HepG2 (cell line): Measurements from ENCODE around the gene MED25. TPM values are rescaled to one million over a fixed set of nuclear protein-coding genes. Genes with fewer than 3 reads are reported as not detected.
A peak's percentile ranks its signal among the peaks of the same experiment; 100 is the strongest.

Experiments
- ATAC-seq: fragments of 200-7000 bp; cut with Tn5 transposase; 3 replicates; pipeline ENCODE4 v1.9.1; 2020; ENCODE audit warnings: mild to moderate bottlenecking, moderate library complexity
- BruUV-seq: library from RNA; stranded (reverse); fragments of 400-500 nt; replicated peaks from 2 replicates; lab custom pipeline; 2021; lab: Mats Ljungman, UMichigan
- CTCF ChIA-PET: fragments of 300-600 bp; formaldehyde crosslinking; extraction: SDS; loops from one replicate; lab custom pipeline; 2021; ENCODE audit warnings: low total read pairs, inconsistent platforms, low intra/inter-chr PET ratio; lab: Yijun Ruan, JAX
- POLR2A ChIA-PET: fragments of 350-600 bp; sonication (Branson Sonifier 250); formaldehyde crosslinking; loops from one replicate; lab custom pipeline; 2020; ENCODE audit warnings: antibody characterized with exemption, inconsistent platforms; lab: Yijun Ruan, JAX
- DNase-seq: peaks from one replicate; pipeline ENCODE4 v3.0.0-alpha.2; 2015; ENCODE audit warnings: low spot score
- FAIRE-seq: peaks from 3 replicates; lab custom pipeline; 2011; peaks lifted over from hg19 to GRCh38; lab: Jason Lieb, UNC
- H2AFZ ChIP-seq: one replicate; pipeline ENCODE4 v1.6.1; 2011; ENCODE audit warnings: low read length, inconsistent platforms
- H3K27ac ChIP-seq: fragments of 300-600 bp; 3 replicates; pipeline ENCODE4 v1.8.0; 2011; ENCODE audit warnings: mixed run types, mild to moderate bottlenecking, mixed read lengths, low read length, inconsistent platforms; ENCODE audit not compliant: insufficient read depth; ENCODE audit errors: extremely low read length
- H3K27me3 ChIP-seq, 2 experiments: fragments of 200-600 bp in 1 of 2; 2 replicates in 1 of 2; 3 replicates in 1 of 2; pipeline versions ENCODE4 v1.6.0 to v1.8.0; 2011; ENCODE audit warnings: low read length in 2 of 2, mild to moderate bottlenecking in 2 of 2, moderate library complexity in 2 of 2, inconsistent platforms in 1 of 2; ENCODE audit not compliant: insufficient read depth in 2 of 2, control insufficient read depth in 1 of 2
- H3K36me3 ChIP-seq, 2 experiments: fragments of 200-600 bp in 1 of 2; replicated peaks in 1 of 2; 2 replicates in 1 of 2; 3 replicates in 1 of 2; pipeline versions ENCODE4 v1.5.1 to v1.8.0; 2011; ENCODE audit warnings: low read length in 2 of 2, inconsistent platforms in 1 of 2; ENCODE audit not compliant: insufficient read depth in 2 of 2, control insufficient read depth in 1 of 2
- H3K4me1 ChIP-seq: 2 replicates; pipeline ENCODE4 v1.5.1; 2012; ENCODE audit warnings: low read length, inconsistent platforms; ENCODE audit not compliant: insufficient read depth
- H3K4me2 ChIP-seq: 2 replicates; pipeline ENCODE4 v1.6.0; 2011; ENCODE audit warnings: low read depth, low read length, inconsistent platforms
- H3K4me3 ChIP-seq, 3 experiments: fragments of 200-600 bp in 1 of 3; sonication (generic), shearing (Covaris generic) in 1 of 3; replicated peaks in 1 of 3; 2 replicates each; pipeline ENCODE4 v1.5.1; 2011 to 2016; ENCODE audit warnings: low read length in 3 of 3, inconsistent platforms in 2 of 3, low read depth in 2 of 3, mild to moderate bottlenecking in 2 of 3, control low read depth in 1 of 3, mixed read lengths in 1 of 3; ENCODE audit not compliant: insufficient read depth in 1 of 3
- H3K79me2 ChIP-seq: one replicate; pipeline ENCODE4 v1.6.1; 2011; ENCODE audit warnings: low read length, inconsistent platforms; ENCODE audit not compliant: insufficient read depth
- H3K9ac ChIP-seq: 2 replicates; pipeline ENCODE4 v1.6.0; 2011; ENCODE audit warnings: mild to moderate bottlenecking, low read depth, low read length, inconsistent platforms; ENCODE audit not compliant: insufficient read depth
- H3K9me3 ChIP-seq: 2 replicates; pipeline ENCODE4 v1.5.1; 2012; ENCODE audit warnings: mild to moderate bottlenecking, low read length
- H4K20me1 ChIP-seq: 2 replicates; pipeline ENCODE4 v1.6.0; 2011; ENCODE audit warnings: inconsistent platforms, mild to moderate bottlenecking, low read length, moderate library complexity; ENCODE audit not compliant: insufficient read depth
- AGO2 ChIP-seq: fragments of 200-400 bp; formaldehyde crosslinking; optimal IDR thresholded peaks from 2 replicates; pipeline ENCODE3; 2017; ENCODE audit warnings: mild to moderate bottlenecking, low read depth, low read length, moderate library complexity
- CENPX ChIP-seq: sonication (generic); formaldehyde crosslinking; IDR thresholded peaks from 2 replicates; pipeline ENCODE4 v1.9.0; 2021; ENCODE audit warnings: mild to moderate bottlenecking, missing genetic modification reagents, moderate library complexity
- ERF ChIP-seq: IDR thresholded peaks from 2 replicates; pipeline ENCODE4 v1.6.1; 2018; ENCODE audit warnings: missing biosample characterization, missing genetic modification reagents
- KAT2B ChIP-seq: fragments of 150-350 bp; IDR thresholded peaks from 2 replicates; pipeline ENCODE4 v1.6.1; 2014; ENCODE audit warnings: low read depth, low read length, borderline replicate concordance
- KLF11 ChIP-seq: IDR thresholded peaks from 2 replicates; pipeline ENCODE4 v1.6.1; 2016; ENCODE audit warnings: missing compliant biosample characterization
- PHF5A ChIP-seq: IDR thresholded peaks from one replicate; pipeline ENCODE4 v1.6.1; 2018; ENCODE audit warnings: low read depth, missing genetic modification reagents; ENCODE audit not compliant: unreplicated experiment
- RAD51 ChIP-seq: fragments of 450-650 bp; IDR thresholded peaks from 2 replicates; pipeline ENCODE4 v1.6.1; 2016; ENCODE audit warnings: borderline replicate concordance
- REL ChIP-seq: sonication (generic); formaldehyde crosslinking; conservative IDR thresholded peaks from 2 replicates; pipeline ENCODE4 v1.8.0; 2022; ENCODE audit warnings: mild to moderate bottlenecking, missing genetic modification reagents, moderate library complexity
- SATB2 ChIP-seq: sonication (generic); formaldehyde crosslinking; IDR thresholded peaks from 2 replicates; pipeline ENCODE4 v1.5.0; 2020; ENCODE audit warnings: missing genetic modification reagents
- SMC3 ChIP-seq: IDR thresholded peaks from 2 replicates; pipeline ENCODE4 v1.6.1; 2011; ENCODE audit warnings: low read length, improper control_type of control experiment
- SYNCRIP ChIP-seq: fragments of 200-400 bp; formaldehyde crosslinking; IDR thresholded peaks from 2 replicates; pipeline ENCODE4 v1.6.1; 2018; ENCODE audit warnings: mild to moderate bottlenecking, low read depth, low read length; ENCODE audit not compliant: insufficient read depth
- ZNF20 ChIP-seq: sonication (generic); formaldehyde crosslinking; IDR thresholded peaks from 2 replicates; pipeline ENCODE4 v1.4.0; 2020; ENCODE audit warnings: mild to moderate bottlenecking, moderate library complexity, missing genetic modification reagents
- ZNF335 ChIP-seq: sonication (generic); formaldehyde crosslinking; IDR thresholded peaks from 2 replicates; pipeline ENCODE4 v1.4.0; 2020; ENCODE audit warnings: missing genetic modification reagents
- ZNF432 ChIP-seq: sonication (generic); formaldehyde crosslinking; IDR thresholded peaks from 2 replicates; pipeline ENCODE4 v1.5.0; 2020; ENCODE audit warnings: missing genetic modification reagents, mild to moderate bottlenecking, borderline replicate concordance
- ZNF780A ChIP-seq: sonication (generic); formaldehyde crosslinking; IDR thresholded peaks from 2 replicates; pipeline ENCODE4 v1.8.0; 2022; ENCODE audit warnings: mild to moderate bottlenecking, missing genetic modification reagents, moderate library complexity
- ZNF839 ChIP-seq: sonication (generic); formaldehyde crosslinking; IDR thresholded peaks from 2 replicates; pipeline ENCODE4 v1.4.0; 2020; ENCODE audit warnings: missing genetic modification reagents, mild to moderate bottlenecking, borderline replicate concordance
- ZSCAN25 ChIP-seq: sonication (generic); formaldehyde crosslinking; IDR thresholded peaks from 2 replicates; pipeline ENCODE4 v1.8.0; 2022; ENCODE audit warnings: mild to moderate bottlenecking, missing genetic modification reagents
- WGBS: methylation state at CpG from one replicate; pipeline ENCODE4 v1.1.6; 2017; ENCODE audit warnings: low lambda C conversion rate; 5-methylcytosine and 5-hydroxymethylcytosine counted together
- in situ Hi-C: cut with HindIII; loops from 2 replicates; pipeline ENCODE4 v1.10.0; 2017; ENCODE audit warnings: low pct_unique_long_range_greater_than_20kb; ENCODE audit not compliant: extremely low pct_ligation_motif_present
- intact Hi-C: fragments of 100-400 bp; cut with micrococcal nuclease; formaldehyde crosslinking; loops from one replicate; pipeline ENCODE4 v1.10.0; 2022; ENCODE audit not compliant: unreplicated experiment
- polyA plus RNA-seq, 8 experiments: library from polyadenylated mRNA; depleted of rRNA in 3 of 8; stranded (reverse) in 7 of 8; unstranded in 1 of 8; fragments of >200 nt; fragmentation: Illumina TruSeq in 4 of 8; extraction: Trizol in 4 of 8; gene quantifications; 2 replicates each; pipeline versions ENCODE4 v1.2.1 to v1.2.3, GENCODE V29; 2011 to 2016; ENCODE audit warnings: low read depth in 4 of 8, missing spikeins in 1 of 8, mixed read lengths in 1 of 8; ENCODE audit not compliant: insufficient read depth in 1 of 8
- total RNA-seq, 5 experiments: library from RNA; depleted of rRNA; stranded (reverse); fragments of >200 nt; fragmentation: Illumina TruSeq; extraction: Trizol; gene quantifications; 2 replicates each; pipeline ENCODE4 v1.2.3, GENCODE V29; 2016; ENCODE audit warnings: low read depth in 1 of 5
- TF ChIP-seq, protein P1 (sequence below): IDR thresholded peaks from 2 replicates; pipeline ENCODE4 v1.6.1; 2016; ENCODE audit warnings: missing biosample characterization, missing genetic modification reagents, low read depth
- TF ChIP-seq, protein P2 (sequence below): sonication (generic); formaldehyde crosslinking; conservative IDR thresholded peaks from 2 replicates; pipeline ENCODE4 v1.8.1; 2023; ENCODE audit warnings: missing genetic modification reagents
- TF ChIP-seq, protein P3 (sequence below): sonication (generic); formaldehyde crosslinking; IDR thresholded peaks from 2 replicates; pipeline ENCODE4 v1.4.0; 2020; ENCODE audit warnings: mild to moderate bottlenecking, missing genetic modification reagents

MED25 gene
- total and polyA plus RNA-seq, 2 of the 13 experiments (the other 11 are each of a cell fraction or from before 2014, with no cell fraction given) = 11.1 to 15.1 TPM

DNA sequence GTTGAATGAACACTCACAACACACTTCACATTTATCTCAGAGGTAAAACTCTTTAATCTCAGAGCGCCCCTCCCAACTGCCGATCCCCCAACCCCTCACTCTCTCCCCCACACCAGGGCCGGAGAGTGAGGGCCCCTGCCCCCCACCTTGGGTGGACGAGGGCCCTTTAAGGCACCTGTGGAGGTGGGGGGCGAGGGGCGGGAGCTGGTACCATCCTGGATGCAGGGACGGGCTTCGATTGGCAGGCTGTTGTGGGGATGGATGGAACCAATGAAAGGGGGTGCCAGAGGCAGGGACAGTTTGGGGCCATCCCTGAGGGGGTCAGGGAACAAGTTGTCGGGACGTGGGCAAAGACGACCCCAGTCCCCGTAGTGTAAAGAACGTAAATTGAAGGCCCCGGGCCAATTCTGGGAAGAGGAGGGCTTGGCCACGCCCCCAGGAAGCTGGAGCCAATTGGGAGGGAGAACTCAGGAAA, 51.0 kb downstream of the MED25 start (continued):
- TF ChIP-seq REL (0 out of 2 replicates have a peak, but pooled peaks have one; percentile 52), SMC3 (no peak), AGO2 (peak; percentile 69), ERF (CRISPR knock-in tag) (0 out of 2 replicates have a peak, but pooled peaks have one; percentile 8)
- TF ChIP-seq, protein P1, sequence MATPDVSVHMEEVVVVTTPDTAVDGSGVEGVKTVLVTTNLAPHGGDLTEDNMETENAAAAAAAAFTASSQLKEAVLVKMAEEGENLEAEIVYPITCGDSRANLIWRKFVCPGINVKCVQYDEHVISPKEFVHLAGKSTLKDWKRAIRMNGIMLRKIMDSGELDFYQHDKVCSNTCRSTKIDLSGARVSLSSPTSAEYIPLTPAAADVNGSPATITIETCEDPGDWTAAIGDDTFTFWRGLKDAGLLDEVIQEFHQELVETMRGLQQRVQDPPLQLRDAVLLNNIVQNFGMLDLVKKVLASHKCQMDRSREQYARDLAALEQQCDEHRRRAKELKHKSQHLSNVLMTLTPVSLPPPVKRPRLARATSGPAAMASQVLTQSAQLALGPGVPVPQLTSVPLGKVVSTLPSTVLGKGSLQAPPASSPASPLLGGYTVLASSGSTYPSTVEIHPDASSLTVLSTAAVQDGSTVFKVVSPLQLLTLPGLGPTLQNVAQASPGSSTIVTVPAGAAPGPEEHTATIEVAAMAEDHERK = peak; percentile 8; the same call in 1 of the 2 replicates
- TF ChIP-seq, protein P2, sequence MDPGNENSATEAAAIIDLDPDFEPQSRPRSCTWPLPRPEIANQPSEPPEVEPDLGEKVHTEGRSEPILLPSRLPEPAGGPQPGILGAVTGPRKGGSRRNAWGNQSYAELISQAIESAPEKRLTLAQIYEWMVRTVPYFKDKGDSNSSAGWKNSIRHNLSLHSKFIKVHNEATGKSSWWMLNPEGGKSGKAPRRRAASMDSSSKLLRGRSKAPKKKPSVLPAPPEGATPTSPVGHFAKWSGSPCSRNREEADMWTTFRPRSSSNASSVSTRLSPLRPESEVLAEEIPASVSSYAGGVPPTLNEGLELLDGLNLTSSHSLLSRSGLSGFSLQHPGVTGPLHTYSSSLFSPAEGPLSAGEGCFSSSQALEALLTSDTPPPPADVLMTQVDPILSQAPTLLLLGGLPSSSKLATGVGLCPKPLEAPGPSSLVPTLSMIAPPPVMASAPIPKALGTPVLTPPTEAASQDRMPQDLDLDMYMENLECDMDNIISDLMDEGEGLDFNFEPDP (CRISPR knock-in tag) = no peak
- TF ChIP-seq, all 625 proteins: peak for 20

DNA sequence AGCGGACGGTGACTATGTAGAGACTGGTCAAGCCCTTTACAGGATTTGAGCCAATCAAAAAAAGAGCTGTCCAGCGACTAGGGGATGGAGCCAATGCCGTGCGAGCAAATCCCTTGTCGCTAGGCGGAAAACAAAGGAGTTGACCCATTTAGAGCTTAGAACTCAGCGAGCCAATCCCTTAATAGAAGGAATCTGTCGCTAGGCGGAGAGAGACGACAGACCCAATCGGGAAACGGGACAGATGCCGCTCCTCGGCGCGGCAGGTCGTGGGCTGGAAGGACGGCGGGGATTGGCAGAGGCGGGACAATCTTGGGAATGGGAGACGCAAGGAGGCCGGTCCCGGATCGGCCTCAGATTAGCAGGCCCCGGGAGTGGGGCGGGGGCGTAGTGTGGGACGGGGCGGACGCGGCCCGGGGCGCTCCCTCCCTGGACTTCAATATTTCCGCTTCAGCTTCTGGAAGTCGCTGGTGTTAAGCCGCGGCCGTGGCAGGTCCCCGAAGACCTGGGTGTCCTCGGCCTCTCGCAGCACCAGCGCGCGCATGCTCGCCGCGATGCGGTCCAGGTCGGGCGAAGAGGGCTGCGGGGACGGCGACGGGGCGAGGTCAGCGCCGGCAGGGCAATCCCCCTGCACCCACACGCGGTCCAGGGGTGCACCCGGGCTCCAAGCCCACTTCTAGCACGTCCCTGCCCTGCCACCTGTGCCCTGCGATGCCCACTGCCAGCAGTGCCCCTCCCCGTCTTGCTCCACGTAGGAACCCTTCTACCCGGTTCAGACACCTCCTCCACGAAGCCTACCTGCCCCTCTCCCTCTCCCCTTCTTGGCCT, 51.6 kb downstream of the MED25 start:
- intact Hi-C loops (no loop called here), in situ Hi-C loops (no loop called here)
- 10% methylated on average over 10 of the region's 67 CpGs for WGBS
- FAIRE-seq (peak; percentile 100), DNase-seq (peak; percentile 99), ATAC-seq (peak; percentile 82)
- Histone ChIP-seq H3K4me2 (peak overlapping the region; percentile 96), H3K27me3 (no peaks in the 10 kb centered on the region; a peak in 1 of 5 replicates), H3K4me3 (peak overlapping the region; percentile 45 to 78 (median 67)), H3K9me3 (no peaks in the 10 kb centered on the region), H3K9ac (peak overlapping the region; percentile 80), H3K4me1 (peaks cover 49% of the 10 kb centered on the region), H4K20me1 (peaks cover 6% of the 10 kb centered on the region), H2AFZ (no peak overlapping the region), H3K79me2 (peaks cover 22% of the 10 kb centered on the region), H3K36me3 (peaks cover 0 to 6% of the 10 kb centered on the region in 2 experiments; a peak in 4 of 5 replicates), H3K27ac (peak overlapping the region; percentile 78)
- BruUV-seq = TSS peak; percentile 74
- ChIA-PET CTCF (no interaction called here), POLR2A (interaction anchor here (0.6 to 1.9 kb wide), 16 partner anchors 8 to 417 kb away, joined by 3 to 29 read pairs (median 4); partner anchors contain the start of genes AKT1S1, ALDH16A1, AP2A1 and ATF5)
- TF ChIP-seq SATB2 (CRISPR knock-in tag) (no peak), SYNCRIP (no peak), KLF11 (CRISPR knock-in tag) (0 out of 2 replicates have a peak, but pooled peaks have one; percentile 27), ZNF432 (CRISPR knock-in tag) (no peak), CENPX (no peak), ZNF20 (0 out of 2 replicates have a peak, but pooled peaks have one; percentile 31), ZNF780A (CRISPR knock-in tag) (no peak), KAT2B (no peak), ZNF335 (no peak), ZSCAN25 (CRISPR knock-in tag) (peak; percentile 67; the same call in 1 of the 2 replicates), PHF5A (CRISPR knock-in tag) (no peak), ZNF839 (CRISPR knock-in tag) (no peak), RAD51 (no peak)
- TF ChIP-seq, protein P3, sequence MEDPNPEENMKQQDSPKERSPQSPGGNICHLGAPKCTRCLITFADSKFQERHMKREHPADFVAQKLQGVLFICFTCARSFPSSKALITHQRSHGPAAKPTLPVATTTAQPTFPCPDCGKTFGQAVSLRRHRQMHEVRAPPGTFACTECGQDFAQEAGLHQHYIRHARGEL (CRISPR knock-in tag) = no peak
